GM23338 (cell line): Measurements from ENCODE around the gene BAD. TPM values are rescaled to one million over a fixed set of nuclear protein-coding genes. Genes with fewer than 3 reads are reported as not detected.

Source experiments
- ATAC-seq: fragments of 200-7000 bp; cut with Tn5 transposase; 3 replicates; pipeline ENCODE4 v1.9.1; 2020
- DNase-seq: peaks from one replicate; pipeline ENCODE4 v3.0.0-alpha.2; 2015; ENCODE audit warnings: low spot score
- H2AFZ ChIP-seq: fragments of 200-600 bp; sonication (generic); 2 replicates; pipeline ENCODE4 v1.8.0; 2016; ENCODE audit warnings: antibody characterized with exemption, mild to moderate bottlenecking, moderate library complexity
- H3F3A ChIP-seq: fragments of 200-600 bp; sonication (generic); replicated peaks from 2 replicates; pipeline ENCODE4 v1.8.0; 2017; ENCODE audit warnings: antibody characterized with exemption, mixed run types, low read depth
- H3K27ac ChIP-seq: fragments of 200-600 bp; sonication (generic); 2 replicates; pipeline ENCODE4 v1.6.1; 2016; ENCODE audit warnings: low read depth
- H3K27me3 ChIP-seq: fragments of 200-600 bp; sonication (generic); 2 replicates; pipeline ENCODE4 v1.8.0; 2016; ENCODE audit warnings: mild to moderate bottlenecking, mixed run types, moderate library complexity; ENCODE audit not compliant: insufficient read depth
- H3K36me3 ChIP-seq: fragments of 200-600 bp; sonication (generic); 2 replicates; pipeline ENCODE4 v1.8.0; 2016; ENCODE audit warnings: mild to moderate bottlenecking; ENCODE audit not compliant: insufficient read depth
- H3K4me1 ChIP-seq: fragments of 200-600 bp; sonication (generic); 2 replicates; pipeline ENCODE4 v1.8.0; 2016; ENCODE audit warnings: mild to moderate bottlenecking, moderate library complexity; ENCODE audit not compliant: insufficient read depth
- H3K4me2 ChIP-seq: fragments of 200-600 bp; sonication (generic); 2 replicates; pipeline ENCODE4 v1.7.1; 2017; ENCODE audit warnings: mixed run types
- H3K4me3 ChIP-seq: fragments of 200-600 bp; sonication (generic); 2 replicates; pipeline ENCODE4 v1.6.1; 2016; ENCODE audit warnings: mixed run types
- H3K79me2 ChIP-seq: fragments of 200-600 bp; sonication (generic); replicated peaks from 2 replicates; pipeline ENCODE4 v1.8.0; 2017; ENCODE audit warnings: mild to moderate bottlenecking; ENCODE audit not compliant: insufficient read depth
- H3K9me2 ChIP-seq: fragments of 200-600 bp; sonication (generic); 2 replicates; pipeline ENCODE4 v1.8.0; 2017; ENCODE audit not compliant: insufficient read depth
- H4K20me1 ChIP-seq: fragments of 200-600 bp; sonication (generic); replicated peaks from 2 replicates; pipeline ENCODE4 v1.8.0; 2017; ENCODE audit warnings: mild to moderate bottlenecking; ENCODE audit not compliant: insufficient read depth
- H3K27ac Mint-ChIP-seq: 2 replicates; pipeline ENCODE4 v1.8.0; 2020; ENCODE audit warnings: inconsistent platforms, mild to moderate bottlenecking, moderate library complexity, mixed read lengths
- H3K27me3 Mint-ChIP-seq: 3 replicates; pipeline ENCODE4 v1.8.0; 2022; ENCODE audit warnings: low read depth, mild to moderate bottlenecking, moderate library complexity, mixed read lengths, inconsistent platforms; ENCODE audit not compliant: insufficient read depth, poor library complexity
- H3K36me3 Mint-ChIP-seq: 3 replicates; pipeline ENCODE4 v1.8.0; 2021; ENCODE audit warnings: low read depth, mild to moderate bottlenecking, inconsistent platforms, moderate library complexity, mixed read lengths
- H3K4me1 Mint-ChIP-seq: 3 replicates; pipeline ENCODE4 v1.8.0; 2020; ENCODE audit warnings: mild to moderate bottlenecking, inconsistent platforms, mixed read lengths
- H3K4me3 Mint-ChIP-seq: 3 replicates; pipeline ENCODE4 v1.8.0; 2021; ENCODE audit warnings: moderate library complexity, mild to moderate bottlenecking, inconsistent platforms, mixed read lengths
- H3K9me3 Mint-ChIP-seq: 3 replicates; pipeline ENCODE4 v1.8.0; 2020; ENCODE audit warnings: moderate library complexity, mild to moderate bottlenecking, inconsistent platforms, mixed read lengths
- CREB1 ChIP-seq: fragments of 250-450 bp; sonication (Bioruptor Pico); IDR thresholded peaks from 2 replicates; pipeline ENCODE4 v1.5.0; 2020; ENCODE audit warnings: low read depth, mild to moderate bottlenecking, moderate library complexity
- EZH2 ChIP-seq: fragments of 200-600 bp; sonication (generic); IDR thresholded peaks from one replicate; pipeline ENCODE4 v1.8.0; 2017; ENCODE audit warnings: antibody characterized with exemption, mild to moderate bottlenecking, low read depth; ENCODE audit not compliant: unreplicated experiment
- EZH2phosphoT487 ChIP-seq: fragments of 200-600 bp; sonication (generic); IDR thresholded peaks from one replicate; pipeline ENCODE4 v1.8.1; 2018; ENCODE audit warnings: antibody characterized with exemption; ENCODE audit not compliant: unreplicated experiment
- JUNB ChIP-seq: IDR thresholded peaks from one replicate; pipeline ENCODE4 v1.6.1; 2016; ENCODE audit warnings: antibody characterized with exemption; ENCODE audit not compliant: unreplicated experiment
- POLR2AphosphoS5 ChIP-seq: IDR thresholded peaks from 2 replicates; pipeline ENCODE4 v1.6.1; 2016; ENCODE audit warnings: antibody characterized with exemption, low read depth
- STAT1 ChIP-seq: IDR thresholded peaks from one replicate; pipeline ENCODE4 v1.6.1; 2016; ENCODE audit warnings: antibody characterized with exemption; ENCODE audit not compliant: unreplicated experiment
- polyA plus RNA-seq: library from polyadenylated mRNA; unstranded; fragments of >200 nt; fragmentation: Nextera tagmentation; extraction: Ambion mirVana; gene quantifications from 2 replicates; pipeline ENCODE4 v1.2.1, GENCODE V29; 2016
- total RNA-seq: library from RNA; depleted of rRNA; stranded (reverse); fragments of >200 nt; shearing (Covaris generic); gene quantifications from 2 replicates; pipeline ENCODE4 v1.2.3, GENCODE V29; 2014
- TF ChIP-seq, protein P1 (sequence below): fragments of 250-450 bp; sonication (Bioruptor Pico); IDR thresholded peaks from 2 replicates; pipeline ENCODE4 v1.5.0; 2020; ENCODE audit warnings: mild to moderate bottlenecking, moderate library complexity
- TF ChIP-seq, protein P2 (sequence below): IDR thresholded peaks from one replicate; pipeline ENCODE4 v1.6.1; 2018; ENCODE audit warnings: antibody characterized with exemption; ENCODE audit not compliant: unreplicated experiment

BAD gene
- total and polyA plus RNA-seq, 2 experiments from 2014 or later = 46.3 to 46.4 TPM

- H3K4me3 Mint-ChIP-seq = peak within 1 kb of the TSS; percentile 100
- H2AFZ ChIP-seq = 0 out of 2 replicates have a peak within 1 kb of the TSS, but pooled peaks have one; percentile 77
- H3K27ac ChIP-seq = peak within 1 kb of the TSS; percentile 99
- H3K36me3 ChIP-seq = no peaks in the 10 kb centered on the region
- TF ChIP-seq JUNB (no peak), EZH2phosphoT487 (no peak), STAT1 (no peak), CREB1 (CRISPR knock-in tag) (peak; percentile 67), EZH2 (no peak), POLR2AphosphoS5 (peak; percentile 44; the same call in 1 of the 2 replicates)
- TF ChIP-seq, protein P1, sequence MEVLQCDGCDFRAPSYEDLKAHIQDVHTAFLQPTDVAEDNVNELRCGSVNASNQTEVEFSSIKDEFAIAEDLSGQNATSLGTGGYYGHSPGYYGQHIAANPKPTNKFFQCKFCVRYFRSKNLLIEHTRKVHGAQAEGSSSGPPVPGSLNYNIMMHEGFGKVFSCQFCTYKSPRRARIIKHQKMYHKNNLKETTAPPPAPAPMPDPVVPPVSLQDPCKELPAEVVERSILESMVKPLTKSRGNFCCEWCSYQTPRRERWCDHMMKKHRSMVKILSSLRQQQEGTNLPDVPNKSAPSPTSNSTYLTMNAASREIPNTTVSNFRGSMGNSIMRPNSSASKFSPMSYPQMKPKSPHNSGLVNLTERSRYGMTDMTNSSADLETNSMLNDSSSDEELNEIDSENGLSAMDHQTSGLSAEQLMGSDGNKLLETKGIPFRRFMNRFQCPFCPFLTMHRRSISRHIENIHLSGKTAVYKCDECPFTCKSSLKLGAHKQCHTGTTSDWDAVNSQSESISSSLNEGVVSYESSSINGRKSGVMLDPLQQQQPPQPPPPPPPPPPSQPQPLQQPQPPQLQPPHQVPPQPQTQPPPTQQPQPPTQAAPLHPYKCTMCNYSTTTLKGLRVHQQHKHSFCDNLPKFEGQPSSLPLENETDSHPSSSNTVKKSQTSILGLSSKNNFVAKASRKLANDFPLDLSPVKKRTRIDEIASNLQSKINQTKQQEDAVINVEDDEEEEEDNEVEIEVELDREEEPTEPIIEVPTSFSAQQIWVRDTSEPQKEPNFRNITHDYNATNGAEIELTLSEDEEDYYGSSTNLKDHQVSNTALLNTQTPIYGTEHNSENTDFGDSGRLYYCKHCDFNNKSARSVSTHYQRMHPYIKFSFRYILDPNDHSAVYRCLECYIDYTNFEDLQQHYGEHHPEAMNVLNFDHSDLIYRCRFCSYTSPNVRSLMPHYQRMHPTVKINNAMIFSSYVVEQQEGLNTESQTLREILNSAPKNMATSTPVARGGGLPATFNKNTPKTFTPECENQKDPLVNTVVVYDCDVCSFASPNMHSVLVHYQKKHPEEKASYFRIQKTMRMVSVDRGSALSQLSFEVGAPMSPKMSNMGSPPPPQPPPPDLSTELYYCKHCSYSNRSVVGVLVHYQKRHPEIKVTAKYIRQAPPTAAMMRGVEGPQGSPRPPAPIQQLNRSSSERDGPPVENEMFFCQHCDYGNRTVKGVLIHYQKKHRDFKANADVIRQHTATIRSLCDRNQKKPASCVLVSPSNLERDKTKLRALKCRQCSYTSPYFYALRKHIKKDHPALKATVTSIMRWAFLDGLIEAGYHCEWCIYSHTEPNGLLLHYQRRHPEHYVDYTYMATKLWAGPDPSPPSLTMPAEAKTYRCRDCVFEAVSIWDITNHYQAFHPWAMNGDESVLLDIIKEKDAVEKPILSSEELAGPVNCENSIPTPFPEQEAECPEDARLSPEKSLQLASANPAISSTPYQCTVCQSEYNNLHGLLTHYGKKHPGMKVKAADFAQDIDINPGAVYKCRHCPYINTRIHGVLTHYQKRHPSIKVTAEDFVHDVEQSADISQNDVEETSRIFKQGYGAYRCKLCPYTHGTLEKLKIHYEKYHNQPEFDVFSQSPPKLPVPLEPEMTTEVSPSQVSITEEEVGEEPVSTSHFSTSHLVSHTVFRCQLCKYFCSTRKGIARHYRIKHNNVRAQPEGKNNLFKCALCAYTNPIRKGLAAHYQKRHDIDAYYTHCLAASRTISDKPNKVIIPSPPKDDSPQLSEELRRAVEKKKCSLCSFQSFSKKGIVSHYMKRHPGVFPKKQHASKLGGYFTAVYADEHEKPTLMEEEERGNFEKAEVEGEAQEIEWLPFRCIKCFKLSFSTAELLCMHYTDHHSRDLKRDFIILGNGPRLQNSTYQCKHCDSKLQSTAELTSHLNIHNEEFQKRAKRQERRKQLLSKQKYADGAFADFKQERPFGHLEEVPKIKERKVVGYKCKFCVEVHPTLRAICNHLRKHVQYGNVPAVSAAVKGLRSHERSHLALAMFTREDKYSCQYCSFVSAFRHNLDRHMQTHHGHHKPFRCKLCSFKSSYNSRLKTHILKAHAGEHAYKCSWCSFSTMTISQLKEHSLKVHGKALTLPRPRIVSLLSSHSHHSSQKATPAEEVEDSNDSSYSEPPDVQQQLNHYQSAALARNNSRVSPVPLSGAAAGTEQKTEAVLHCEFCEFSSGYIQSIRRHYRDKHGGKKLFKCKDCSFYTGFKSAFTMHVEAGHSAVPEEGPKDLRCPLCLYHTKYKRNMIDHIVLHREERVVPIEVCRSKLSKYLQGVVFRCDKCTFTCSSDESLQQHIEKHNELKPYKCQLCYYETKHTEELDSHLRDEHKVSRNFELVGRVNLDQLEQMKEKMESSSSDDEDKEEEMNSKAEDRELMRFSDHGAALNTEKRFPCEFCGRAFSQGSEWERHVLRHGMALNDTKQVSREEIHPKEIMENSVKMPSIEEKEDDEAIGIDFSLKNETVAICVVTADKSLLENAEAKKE (CRISPR knock-in tag) = no peak
- TF ChIP-seq, protein P2, sequence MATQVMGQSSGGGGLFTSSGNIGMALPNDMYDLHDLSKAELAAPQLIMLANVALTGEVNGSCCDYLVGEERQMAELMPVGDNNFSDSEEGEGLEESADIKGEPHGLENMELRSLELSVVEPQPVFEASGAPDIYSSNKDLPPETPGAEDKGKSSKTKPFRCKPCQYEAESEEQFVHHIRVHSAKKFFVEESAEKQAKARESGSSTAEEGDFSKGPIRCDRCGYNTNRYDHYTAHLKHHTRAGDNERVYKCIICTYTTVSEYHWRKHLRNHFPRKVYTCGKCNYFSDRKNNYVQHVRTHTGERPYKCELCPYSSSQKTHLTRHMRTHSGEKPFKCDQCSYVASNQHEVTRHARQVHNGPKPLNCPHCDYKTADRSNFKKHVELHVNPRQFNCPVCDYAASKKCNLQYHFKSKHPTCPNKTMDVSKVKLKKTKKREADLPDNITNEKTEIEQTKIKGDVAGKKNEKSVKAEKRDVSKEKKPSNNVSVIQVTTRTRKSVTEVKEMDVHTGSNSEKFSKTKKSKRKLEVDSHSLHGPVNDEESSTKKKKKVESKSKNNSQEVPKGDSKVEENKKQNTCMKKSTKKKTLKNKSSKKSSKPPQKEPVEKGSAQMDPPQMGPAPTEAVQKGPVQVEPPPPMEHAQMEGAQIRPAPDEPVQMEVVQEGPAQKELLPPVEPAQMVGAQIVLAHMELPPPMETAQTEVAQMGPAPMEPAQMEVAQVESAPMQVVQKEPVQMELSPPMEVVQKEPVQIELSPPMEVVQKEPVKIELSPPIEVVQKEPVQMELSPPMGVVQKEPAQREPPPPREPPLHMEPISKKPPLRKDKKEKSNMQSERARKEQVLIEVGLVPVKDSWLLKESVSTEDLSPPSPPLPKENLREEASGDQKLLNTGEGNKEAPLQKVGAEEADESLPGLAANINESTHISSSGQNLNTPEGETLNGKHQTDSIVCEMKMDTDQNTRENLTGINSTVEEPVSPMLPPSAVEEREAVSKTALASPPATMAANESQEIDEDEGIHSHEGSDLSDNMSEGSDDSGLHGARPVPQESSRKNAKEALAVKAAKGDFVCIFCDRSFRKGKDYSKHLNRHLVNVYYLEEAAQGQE = no peak
- peaks cover 14% of the 10 kb centered on the region for H3K4me1 Mint-ChIP-seq
- H3K27me3 Mint-ChIP-seq = peaks cover 37% of the 10 kb centered on the region
- ATAC-seq (peak; percentile 67), DNase-seq (peak; percentile 100)
- peaks cover 7% of the 10 kb centered on the region for H3F3A ChIP-seq
- H3K27me3 ChIP-seq = peaks cover 32% of the 10 kb centered on the region
- H3K4me1 ChIP-seq = peaks cover 9% of the 10 kb centered on the region; the same call in 1 of the 2 replicates
- peaks cover 29% of the 10 kb centered on the region for H3K79me2 ChIP-seq
- peaks cover 10% of the 10 kb centered on the region; the same call in 2 of the 3 replicates for H3K36me3 Mint-ChIP-seq
- no peaks in the 10 kb centered on the region; the same call in 2 of the 3 replicates for H3K9me3 Mint-ChIP-seq
- peaks cover 3% of the 10 kb centered on the region; the same call in 1 of the 2 replicates for H4K20me1 ChIP-seq
- H3K27ac Mint-ChIP-seq = peak within 1 kb of the TSS; percentile 100
- H3K4me3 ChIP-seq = peak within 1 kb of the TSS; percentile 91
- peak within 1 kb of the TSS; percentile 96 for H3K4me2 ChIP-seq
- no peaks in the 10 kb centered on the region for H3K9me2 ChIP-seq
These were observed 20.7 kb upstream of the BAD start, which contains the start of gene ESRRA for GRCh38 chr11:64305075-64305690. Gene ESRRA (plus strand): TSS chr11:64305524. CDS start chr11:64307180, 1,656 bp downstream.
